ENCODE results near the gene FAM124A. TPM values are rescaled to one million over a fixed set of nuclear protein-coding genes. Genes with fewer than 3 reads are reported as not detected.

FAM124A gene
- total RNA-seq, 1 donor from 2014 or later, result 1.8 TPM

- Mint-ChIP-seq H3K9me3 (ENCODE audit: unreplicated experiment) (no peaks in the 10 kb centered on the region), H3K4me3 (ENCODE audit: unreplicated experiment) (no peak overlapping the region), H3K4me1 (ENCODE audit: unreplicated experiment) (peaks cover 19% of the 10 kb centered on the region), H3K36me3 (ENCODE audit: unreplicated experiment) (no peaks in the 10 kb centered on the region), H3K27ac (ENCODE audit: unreplicated experiment) (no peak overlapping the region), H3K27me3 (ENCODE audit: unreplicated experiment) (peaks cover 3% of the 10 kb centered on the region)
- no peak for DNase-seq (ENCODE audit: extremely low spot score, unreplicated experiment)
- TF ChIP-seq CTCF (IDR thresholded peaks at IDR 0.05), result no peak
Measured at GRCh38 chr13:51318015-51318414, 95.8 kb downstream of the FAM124A start.

GRCh38 chr13:51318876-51319275, 96.7 kb downstream of the FAM124A start:
- H3K36me3 Mint-ChIP-seq (ENCODE audit: unreplicated experiment), result no peaks in the 10 kb centered on the region
- H3K4me1 Mint-ChIP-seq (ENCODE audit: unreplicated experiment), result peaks cover 19% of the 10 kb centered on the region
- H3K27ac Mint-ChIP-seq (ENCODE audit: unreplicated experiment), result no peak overlapping the region
- no peak for TF ChIP-seq CTCF (IDR thresholded peaks at IDR 0.05)
- no peaks in the 10 kb centered on the region for H3K9me3 Mint-ChIP-seq (ENCODE audit: unreplicated experiment)
- no peak overlapping the region for H3K4me3 Mint-ChIP-seq (ENCODE audit: unreplicated experiment)
- peaks cover 2% of the 10 kb centered on the region for H3K27me3 Mint-ChIP-seq (ENCODE audit: unreplicated experiment)
- no peak for DNase-seq (ENCODE audit: extremely low spot score, unreplicated experiment)

- Mint-ChIP-seq H3K4me1 (ENCODE audit: unreplicated experiment) (peaks cover 4% of the 10 kb centered on the region), H3K27ac (ENCODE audit: unreplicated experiment) (no peak overlapping the region), H3K9me3 (ENCODE audit: unreplicated experiment) (no peaks in the 10 kb centered on the region), H3K36me3 (ENCODE audit: unreplicated experiment) (no peaks in the 10 kb centered on the region), H3K27me3 (ENCODE audit: unreplicated experiment) (peaks cover 2% of the 10 kb centered on the region), H3K4me3 (ENCODE audit: unreplicated experiment) (no peak overlapping the region)
- no peak for TF ChIP-seq CTCF (IDR thresholded peaks at IDR 0.05)
- no peak for DNase-seq (ENCODE audit: extremely low spot score, unreplicated experiment)
Measured at GRCh38 chr13:51321836-51322235, 99.6 kb downstream of the FAM124A start.

- Mint-ChIP-seq H3K36me3 (ENCODE audit: unreplicated experiment) (no peaks in the 10 kb centered on the region), H3K4me3 (ENCODE audit: unreplicated experiment) (no peak overlapping the region)
- no peak for DNase-seq (ENCODE audit: extremely low spot score, unreplicated experiment)
Measured at GRCh38 chr13:51322826-51323225, 100.6 kb downstream of the FAM124A start.

GRCh38 chr13:51323824-51324511, 101.8 kb downstream of the FAM124A start:
- H3K27me3 Mint-ChIP-seq (ENCODE audit: unreplicated experiment), result peaks cover 2% of the 10 kb centered on the region
- H3K4me1 Mint-ChIP-seq (ENCODE audit: unreplicated experiment), result peaks cover 2% of the 10 kb centered on the region
- DNase-seq (ENCODE audit: extremely low spot score, unreplicated experiment), result no peak
- H3K9me3 Mint-ChIP-seq (ENCODE audit: unreplicated experiment), result no peaks in the 10 kb centered on the region
- no peaks in the 10 kb centered on the region for H3K36me3 Mint-ChIP-seq (ENCODE audit: unreplicated experiment)
- H3K27ac Mint-ChIP-seq (ENCODE audit: unreplicated experiment), result no peak overlapping the region
- no peak for TF ChIP-seq CTCF (IDR thresholded peaks at IDR 0.05)
- no peak overlapping the region for H3K4me3 Mint-ChIP-seq (ENCODE audit: unreplicated experiment)

More at GRCh38 chr13:51322826-51323225, 100.6 kb downstream of the FAM124A start:
- Mint-ChIP-seq H3K27ac (ENCODE audit: unreplicated experiment) (no peak overlapping the region), H3K9me3 (ENCODE audit: unreplicated experiment) (no peaks in the 10 kb centered on the region), H3K27me3 (ENCODE audit: unreplicated experiment) (peaks cover 2% of the 10 kb centered on the region), H3K4me1 (ENCODE audit: unreplicated experiment) (peaks cover 2% of the 10 kb centered on the region)
- no peak for TF ChIP-seq CTCF (IDR thresholded peaks at IDR 0.05)

All from osteocyte (in vitro differentiated cells).